NCI-H460 (cell line): ENCODE data around the gene DNAJC7. TPM values are rescaled to one million over a fixed set of nuclear protein-coding genes. Genes with fewer than 3 reads are reported as not detected.
"Not testable (repeated sequence)": the region's sequence is repeated elsewhere in the genome, so short reads cannot be mapped to it uniquely, and the experiment has no call there.

Experiments used
- DNase-seq: peaks from one replicate; pipeline ENCODE4 v3.0.0-alpha.2; 2016; ENCODE audit warnings: low read depth; ENCODE audit errors: extremely low read depth
- total RNA-seq: library from RNA; depleted of rRNA; stranded (reverse); fragments of >200 nt; shearing (Covaris generic); gene quantifications from 2 replicates; pipeline ENCODE4 v1.2.3, GENCODE V29; 2014

DNAJC7 gene
- total RNA-seq, 1 experiment from 2014 or later = 109 TPM

GRCh38 chr17:42017866-42018200, 594 bp upstream of the DNAJC7 start:
- no peak for DNase-seq

DNA sequence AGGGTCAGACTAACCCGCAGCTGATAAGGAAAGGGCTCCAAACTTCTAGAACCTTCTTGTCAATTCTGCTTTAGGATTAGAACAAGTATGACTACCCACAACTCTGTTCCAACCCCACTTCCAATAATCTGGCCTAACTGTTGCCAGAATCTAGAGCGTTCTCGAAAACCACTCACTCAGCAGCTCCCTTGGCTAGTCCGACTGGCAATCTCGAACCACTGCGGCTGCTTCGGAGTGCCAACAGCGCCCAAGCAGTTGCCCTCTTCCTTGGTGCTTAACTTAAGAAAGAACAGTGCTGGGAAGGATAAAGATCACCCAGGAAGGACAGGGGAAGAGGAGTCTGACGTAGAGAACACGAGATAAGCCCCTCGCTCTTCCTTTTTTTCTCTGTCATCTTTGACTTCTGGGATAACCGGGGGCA, 818 bp downstream of the DNAJC7 start:
- no peak for DNase-seq

GRCh38 chr17:42013740-42014139, 3.5 kb downstream of the DNAJC7 start:
- not testable (repeated sequence) for DNase-seq

DNA sequence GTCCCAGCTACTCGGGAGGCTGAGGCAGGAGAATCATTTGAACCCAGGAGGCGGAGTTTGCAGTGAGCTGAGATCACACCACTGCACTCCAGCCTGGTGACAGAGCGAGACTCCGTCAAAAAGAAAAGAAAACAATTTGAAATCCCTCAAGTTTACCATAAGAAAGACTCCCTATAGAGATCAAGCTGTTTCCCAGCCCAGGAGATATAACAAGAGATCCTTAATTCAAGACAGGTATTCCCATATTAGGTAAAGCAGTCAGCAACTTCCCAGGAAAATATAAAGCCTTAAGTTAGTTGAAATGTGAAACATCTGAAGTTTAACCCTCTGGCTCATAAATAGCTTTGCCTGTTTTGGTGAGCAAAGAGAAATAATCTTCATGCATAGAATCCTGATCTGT, 4.9 kb downstream of the DNAJC7 start:
- DNase-seq = not testable (repeated sequence)

DNA sequence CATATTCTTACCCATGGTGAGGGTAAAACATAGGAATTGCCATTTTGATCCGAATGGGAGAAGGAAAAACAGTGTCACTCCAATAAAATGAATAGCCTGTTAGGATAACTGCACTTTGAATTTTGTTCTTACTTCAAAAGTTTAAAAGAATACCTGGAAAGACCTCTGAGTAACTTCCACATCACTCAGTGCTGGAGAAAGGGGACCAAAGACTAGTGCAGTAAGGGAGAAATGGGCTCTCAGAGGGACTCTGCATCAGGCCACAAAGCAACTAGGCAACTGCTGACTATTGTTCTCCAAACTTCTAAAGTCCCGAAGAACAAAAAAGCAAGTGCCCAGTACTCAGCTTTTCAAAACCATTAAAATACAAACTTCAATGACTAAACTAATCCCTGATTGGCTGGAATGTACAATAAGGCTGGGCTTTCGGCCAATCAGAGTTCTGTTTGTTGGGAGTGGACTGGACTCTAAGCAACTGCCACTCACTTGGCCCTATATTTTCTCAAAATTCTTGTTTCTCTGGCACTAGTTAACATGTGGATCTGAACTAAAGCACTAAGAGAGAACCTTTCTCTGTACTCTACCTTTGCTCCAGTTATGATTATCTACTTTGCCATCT, 6.2 kb downstream of the DNAJC7 start:
- no peak for DNase-seq

GRCh38 chr17:42010266-42010680, 7.0 kb downstream of the DNAJC7 start:
- not testable (repeated sequence) for DNase-seq

DNA sequence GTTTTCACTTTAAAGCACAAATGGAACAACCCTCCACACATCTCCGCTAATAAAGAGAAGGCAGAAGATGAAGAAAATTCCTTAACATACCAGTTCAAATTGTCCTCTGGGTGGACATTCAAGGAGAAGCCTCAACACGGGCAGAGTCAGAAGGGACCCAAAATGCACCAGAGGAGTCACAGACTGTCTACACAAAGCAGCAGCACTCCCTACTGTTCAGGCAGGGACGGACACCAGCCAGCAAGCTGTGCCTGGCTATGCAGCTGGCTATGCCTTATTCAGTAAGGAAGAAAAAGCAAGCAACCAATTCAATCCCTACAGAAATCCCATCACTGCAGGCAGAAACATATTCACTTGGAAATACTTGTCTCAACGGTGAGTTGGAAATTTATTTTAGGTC, 8.1 kb downstream of the DNAJC7 start:
- DNase-seq = no peak

- DNase-seq = no peak
Measured at GRCh38 chr17:42005166-42005565, 12.1 kb downstream of the DNAJC7 start.

GRCh38 chr17:42002792-42003301, 14.4 kb downstream of the DNAJC7 start:
- no peak for DNase-seq

GRCh38 chr17:42002175-42002791, 15.0 kb downstream of the DNAJC7 start:
- DNase-seq = no peak

DNA sequence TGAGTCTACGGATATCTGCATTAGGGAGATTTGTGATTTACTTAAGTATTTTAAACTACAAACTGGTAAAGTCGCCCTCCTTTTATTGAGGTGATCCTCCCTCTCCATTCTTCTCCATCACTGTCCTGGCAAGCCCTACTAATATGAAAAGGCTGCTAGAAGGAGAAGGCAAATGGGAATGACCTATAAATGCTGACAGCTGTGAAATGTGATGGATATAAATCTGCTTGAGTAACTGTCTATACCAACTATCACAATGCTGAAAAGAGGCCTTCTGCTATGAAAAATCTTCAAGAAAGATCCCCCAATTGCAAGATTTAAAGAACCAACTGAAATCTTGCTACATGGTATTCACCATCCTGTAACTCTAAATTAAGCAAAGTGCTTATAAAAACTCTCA, 15.5 kb downstream of the DNAJC7 start:
- DNase-seq = no peak

- DNase-seq = no peak
Measured at GRCh38 chr17:42000413-42001133, 16.7 kb downstream of the DNAJC7 start.

DNA sequence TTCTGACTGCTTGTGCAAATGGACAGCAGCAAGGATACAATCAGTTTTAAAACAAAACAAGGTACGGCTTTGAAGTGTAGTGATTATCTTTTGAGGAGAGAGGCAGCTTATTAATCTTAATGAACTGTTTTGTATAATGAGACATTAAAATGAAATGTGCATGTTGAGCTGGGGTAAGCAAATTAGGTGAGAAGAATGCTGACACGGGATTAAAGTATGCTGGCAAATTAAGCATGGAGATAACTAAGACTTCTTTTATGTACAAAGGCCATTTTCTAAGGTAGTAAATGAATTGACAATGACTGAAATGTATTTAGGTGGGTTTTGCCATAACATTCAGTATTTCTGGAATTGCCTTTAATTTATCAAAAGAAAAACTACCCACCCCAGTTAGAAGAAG, 18.7 kb downstream of the DNAJC7 start:
- DNase-seq = no peak

GRCh38 chr17:41996855-41997164, 20.4 kb downstream of the DNAJC7 start:
- no peak for DNase-seq

- no peak for DNase-seq
Measured at GRCh38 chr17:41992576-41992975, 24.7 kb downstream of the DNAJC7 start.

GRCh38 chr17:41989702-41990419, 27.4 kb downstream of the DNAJC7 start:
- DNase-seq = no peak

DNA sequence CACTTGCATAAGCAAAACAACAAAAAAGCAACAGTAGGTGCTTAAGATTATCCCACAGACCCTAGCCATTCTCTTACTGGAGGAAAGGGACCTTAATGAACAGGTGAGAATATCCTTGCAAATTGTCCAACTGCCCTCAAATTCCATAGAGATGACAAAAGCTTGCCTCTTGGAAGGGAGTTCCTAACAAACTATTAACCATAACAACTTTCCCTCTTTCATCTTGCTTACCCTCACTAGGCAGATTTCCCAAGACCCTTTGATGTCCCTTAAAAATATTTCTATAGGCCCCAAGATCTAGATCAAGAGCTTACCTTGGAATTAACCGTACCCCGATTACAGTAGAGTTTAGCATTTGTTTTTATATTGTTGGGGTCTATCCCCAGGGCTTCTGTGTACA, 28.8 kb downstream of the DNAJC7 start:
- DNase-seq = no peak

DNA sequence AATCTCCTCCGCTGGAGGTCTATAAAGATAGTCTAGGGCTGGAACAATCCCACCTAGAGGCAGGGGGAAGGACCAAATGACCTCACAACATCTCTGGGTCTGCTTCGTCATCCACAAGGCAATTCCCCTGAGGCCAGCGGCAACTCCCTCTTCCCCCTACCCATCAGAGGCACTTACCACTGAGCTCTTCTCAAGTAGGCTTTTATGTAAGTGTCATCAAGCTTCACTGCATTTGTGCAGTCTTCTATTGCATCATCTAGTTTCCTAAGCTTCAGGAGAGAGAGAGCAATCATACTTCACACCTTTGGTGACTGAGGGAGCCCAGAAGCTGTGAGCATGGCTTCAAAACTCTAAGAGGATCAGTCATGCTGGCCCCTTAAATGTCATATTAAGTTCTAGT, 29.6 kb downstream of the DNAJC7 start:
- DNase-seq = no peak

DNA sequence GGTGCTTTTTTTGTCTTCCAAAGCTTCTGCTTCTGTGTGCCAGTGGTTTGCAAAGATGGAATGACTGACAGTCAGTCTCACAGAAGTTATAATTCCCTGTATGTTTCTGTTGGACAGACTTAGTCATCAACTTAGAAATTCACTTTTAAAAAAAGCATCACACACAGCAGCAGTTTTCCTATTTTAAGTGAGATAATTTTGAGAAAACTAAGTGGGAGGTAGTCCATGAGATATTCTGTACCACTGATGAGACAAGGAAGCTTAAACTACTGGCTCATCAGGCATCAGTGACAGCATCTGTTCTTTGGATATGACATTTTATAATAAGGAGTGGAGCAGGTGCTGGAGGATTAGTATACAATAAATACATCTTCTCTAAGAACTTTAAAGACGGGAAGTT, 30.6 kb downstream of the DNAJC7 start:
- DNase-seq = no peak

GRCh38 chr17:41985919-41986318, 31.3 kb downstream of the DNAJC7 start:
- no peak for DNase-seq

- DNase-seq = no peak
Measured at GRCh38 chr17:41984454-41984853, 32.8 kb downstream of the DNAJC7 start.
